ENCODE data around the gene UBE4B. TPM values are rescaled to one million over a fixed set of nuclear protein-coding genes. Genes with fewer than 3 reads are reported as not detected.

UBE4B gene
- total RNA-seq, 1 experiment from 2014 or later = 54.7 TPM

DNA sequence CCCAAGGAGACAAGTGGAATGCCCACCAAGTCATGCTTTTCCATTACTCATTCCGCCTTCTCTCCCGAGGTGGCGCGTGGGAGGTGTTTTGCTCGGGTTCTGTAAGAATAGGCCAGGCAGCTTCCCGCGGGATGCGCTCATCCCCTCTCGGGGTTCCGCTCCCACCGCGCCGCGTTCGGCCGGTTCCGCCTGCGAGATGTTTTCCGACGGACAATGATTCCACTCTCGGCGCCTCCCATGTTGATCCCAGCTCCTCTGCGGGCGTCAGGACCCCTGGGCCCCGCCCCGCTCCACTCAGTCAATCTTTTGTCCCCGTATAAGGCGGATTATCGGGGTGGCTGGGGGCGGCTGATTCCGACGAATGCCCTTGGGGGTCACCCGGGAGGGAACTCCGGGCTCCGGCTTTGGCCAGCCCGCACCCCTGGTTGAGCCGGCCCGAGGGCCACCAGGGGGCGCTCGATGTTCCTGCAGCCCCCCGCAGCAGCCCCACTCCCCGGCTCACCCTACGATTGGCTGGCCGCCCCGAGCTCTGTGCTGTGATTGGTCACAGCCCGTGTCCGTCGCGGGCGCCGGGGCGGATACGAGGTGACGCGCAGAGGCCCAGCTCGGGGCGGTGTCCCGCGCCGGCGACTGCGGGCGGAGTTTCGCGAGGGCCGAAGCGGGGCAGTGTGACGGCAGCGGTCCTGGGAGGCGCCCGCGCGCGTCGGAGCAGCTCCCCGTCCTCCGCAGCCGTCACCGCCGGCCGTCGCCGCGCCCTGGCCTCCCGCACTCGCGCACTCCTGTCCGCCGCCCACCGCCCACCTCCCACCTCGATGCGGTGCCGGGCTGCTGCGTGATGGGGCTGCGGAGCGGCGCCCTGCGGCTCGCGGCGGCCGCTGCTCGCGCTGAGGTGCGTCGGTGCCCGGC lies 177.4 kb downstream of the UBE4B start, which contains the start of gene KIF1B:
TSS of gene KIF1B (plus strand) at position 666 of the 906 bp plus-strand sequence. CDS start 21,759 bp downstream, outside the sequence.
- TF ChIP-seq TCF7L2 (IDR thresholded peaks at IDR 0.05; ENCODE audit: low read depth, low read length) (no peak), SIN3A (IDR thresholded peaks at IDR 0.05; ENCODE audit: borderline replicate concordance, insufficient read depth, low read depth, low read length) (no peak; the same call in 1 of the 2 replicates), POLR2AphosphoS5 (IDR thresholded peaks at IDR 0.05; ENCODE audit: low read depth, low read length) (peak; percentile 76), CTCF (IDR thresholded peaks at IDR 0.05) (peak; percentile 98)
- TF ChIP-seq, protein P1, sequence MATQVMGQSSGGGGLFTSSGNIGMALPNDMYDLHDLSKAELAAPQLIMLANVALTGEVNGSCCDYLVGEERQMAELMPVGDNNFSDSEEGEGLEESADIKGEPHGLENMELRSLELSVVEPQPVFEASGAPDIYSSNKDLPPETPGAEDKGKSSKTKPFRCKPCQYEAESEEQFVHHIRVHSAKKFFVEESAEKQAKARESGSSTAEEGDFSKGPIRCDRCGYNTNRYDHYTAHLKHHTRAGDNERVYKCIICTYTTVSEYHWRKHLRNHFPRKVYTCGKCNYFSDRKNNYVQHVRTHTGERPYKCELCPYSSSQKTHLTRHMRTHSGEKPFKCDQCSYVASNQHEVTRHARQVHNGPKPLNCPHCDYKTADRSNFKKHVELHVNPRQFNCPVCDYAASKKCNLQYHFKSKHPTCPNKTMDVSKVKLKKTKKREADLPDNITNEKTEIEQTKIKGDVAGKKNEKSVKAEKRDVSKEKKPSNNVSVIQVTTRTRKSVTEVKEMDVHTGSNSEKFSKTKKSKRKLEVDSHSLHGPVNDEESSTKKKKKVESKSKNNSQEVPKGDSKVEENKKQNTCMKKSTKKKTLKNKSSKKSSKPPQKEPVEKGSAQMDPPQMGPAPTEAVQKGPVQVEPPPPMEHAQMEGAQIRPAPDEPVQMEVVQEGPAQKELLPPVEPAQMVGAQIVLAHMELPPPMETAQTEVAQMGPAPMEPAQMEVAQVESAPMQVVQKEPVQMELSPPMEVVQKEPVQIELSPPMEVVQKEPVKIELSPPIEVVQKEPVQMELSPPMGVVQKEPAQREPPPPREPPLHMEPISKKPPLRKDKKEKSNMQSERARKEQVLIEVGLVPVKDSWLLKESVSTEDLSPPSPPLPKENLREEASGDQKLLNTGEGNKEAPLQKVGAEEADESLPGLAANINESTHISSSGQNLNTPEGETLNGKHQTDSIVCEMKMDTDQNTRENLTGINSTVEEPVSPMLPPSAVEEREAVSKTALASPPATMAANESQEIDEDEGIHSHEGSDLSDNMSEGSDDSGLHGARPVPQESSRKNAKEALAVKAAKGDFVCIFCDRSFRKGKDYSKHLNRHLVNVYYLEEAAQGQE (IDR thresholded peaks at IDR 0.05; ENCODE audit: insufficient read depth in 1 of 2, low read depth in 2 of 2, low read length in 1 of 2) = no peak
- H3K4me3 ChIP-seq (ENCODE audit: low read depth in 2 of 2, low read length in 2 of 2) = peak within 1 kb of the TSS; percentile 83 to 98
- no peaks in the 10 kb centered on the region for H3K27me3 ChIP-seq (ENCODE audit: control insufficient read depth, insufficient read depth, low read length)
- no peaks in the 10 kb centered on the region; the same call in 1 of the 2 replicates for H3K36me3 ChIP-seq (ENCODE audit: control insufficient read depth, insufficient read depth, low read length)
- DNase-seq (ENCODE audit: low read depth, low spot score) (peak; percentile 79), ATAC-seq (peak; percentile 98)
- BruUV-seq (replicated peaks) = no TSS peak
- intact Hi-C loops (cut with micrococcal nuclease; ENCODE audit: unreplicated experiment) (loop anchor here (10.0 kb wide), 1 partner anchor 125 kb away; no protein-coding TSS in a partner anchor), in situ Hi-C loops (cut with HindIII; ENCODE audit: low pct_unique_long_range_greater_than_20kb, low sequenced_read_pairs) (no loop called here)
- H3K4me1 ChIP-seq (ENCODE audit: control insufficient read depth, insufficient read depth, low read length) = peaks cover 20% of the 10 kb centered on the region
- H3K9me3 ChIP-seq (ENCODE audit: control insufficient read depth, insufficient read depth, low read depth, low read length) = no peaks in the 10 kb centered on the region
- ChIA-PET POLR2A (interaction anchor here (0.5 to 0.6 kb wide), 4 partner anchors 18 to 1564 kb away, joined by 3 to 4 read pairs (median 3); no protein-coding TSS in a partner anchor), CTCF (interaction anchor here (0.6 to 1.1 kb wide), 7 partner anchors 15 to 559 kb away, joined by 3 to 5 read pairs (median 3); partner anchors contain the start of gene PIK3CD)
- peak within 1 kb of the TSS; percentile 90 for H3K27ac ChIP-seq (ENCODE audit: low read length)

GRCh38 chr1:10210841-10211804 lies 178.4 kb downstream of the UBE4B start:
- no peaks in the 10 kb centered on the region for H3K9me3 ChIP-seq (ENCODE audit: control insufficient read depth, insufficient read depth, low read depth, low read length)
- peak overlapping the region; percentile 89 for H3K27ac ChIP-seq (ENCODE audit: low read length)
- in situ Hi-C loops (cut with HindIII; ENCODE audit: low pct_unique_long_range_greater_than_20kb, low sequenced_read_pairs) = no loop called here
- peak overlapping the region; percentile 83 to 98 for H3K4me3 ChIP-seq (ENCODE audit: low read depth in 2 of 2, low read length in 2 of 2)
- POLR2A ChIA-PET = interaction anchor here (0.6 kb wide), 2 partner anchors 55 to 1565 kb away, joined by 3 to 4 read pairs; no protein-coding TSS in a partner anchor
- no peaks in the 10 kb centered on the region; the same call in 1 of the 2 replicates for H3K36me3 ChIP-seq (ENCODE audit: control insufficient read depth, insufficient read depth, low read length)
- peaks cover 20% of the 10 kb centered on the region for H3K4me1 ChIP-seq (ENCODE audit: control insufficient read depth, insufficient read depth, low read length)
- DNase-seq (ENCODE audit: low read depth, low spot score) (no peak), ATAC-seq (peak; percentile 29)
- no TSS peak for BruUV-seq (replicated peaks)
- CTCF ChIA-PET = interaction anchor here (0.5 to 0.7 kb wide), 4 partner anchors 16 to 120 kb away, joined by 3 to 5 read pairs (median 3); no protein-coding TSS in a partner anchor
- intact Hi-C loops (cut with micrococcal nuclease; ENCODE audit: unreplicated experiment) = loop anchor here (10.0 kb wide), 1 partner anchor 124 kb away; no protein-coding TSS in a partner anchor
- no peaks in the 10 kb centered on the region for H3K27me3 ChIP-seq (ENCODE audit: control insufficient read depth, insufficient read depth, low read length)
- no peak for TF ChIP-seq POLR2AphosphoS5 (IDR thresholded peaks at IDR 0.05; ENCODE audit: low read depth, low read length)
- TF ChIP-seq SIN3A (IDR thresholded peaks at IDR 0.05; ENCODE audit: borderline replicate concordance, insufficient read depth, low read depth, low read length) = peak; percentile 48; the same call in 1 of the 2 replicates
